Measurements from ENCODE around the gene WBP1L.

WBP1L gene

DNA sequence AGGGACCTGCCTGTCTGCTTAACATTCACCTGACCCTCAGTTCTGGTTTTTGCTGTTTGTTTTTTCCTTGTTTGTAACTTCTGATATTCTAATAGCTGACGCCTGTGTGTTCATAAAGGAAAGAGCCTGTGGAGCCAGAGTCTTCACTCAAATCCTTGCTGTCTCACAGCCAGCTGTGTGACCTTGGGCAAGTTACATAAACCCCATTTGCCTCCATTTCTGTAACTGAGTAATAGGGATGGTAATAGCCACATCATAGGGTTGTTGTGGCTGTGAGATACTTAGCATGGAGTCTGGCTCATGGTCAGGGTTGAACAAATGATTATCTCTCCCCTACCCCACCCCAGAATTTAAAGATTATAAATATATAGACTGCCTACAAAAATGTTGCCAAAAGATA is 27.0 kb downstream of the WBP1L start:
- Histone ChIP-seq H2BK15ac (ENCODE audit: low read length) (no peak overlapping the region), H4K91ac (ENCODE audit: low read depth, low read length, poor library complexity) (no peak overlapping the region), H3K18ac (ENCODE audit: low read length) (no peak overlapping the region), H2BK5ac (ENCODE audit: low read length) (no peak overlapping the region), H3K9me3 (replicated peaks in 1 of 2; ENCODE audit: control insufficient read depth in 2 of 2, insufficient read depth in 1 of 2, low read depth in 1 of 2, low read length in 2 of 2) (no peaks in the 10 kb centered on the region), H3K79me1 (ENCODE audit: low read depth, low read length) (no peaks in the 10 kb centered on the region), H3K4me2 (ENCODE audit: insufficient read depth, low read length, poor library complexity, severe bottlenecking) (no peak overlapping the region), H3K27me3 (ENCODE audit: control insufficient read depth in 3 of 3, insufficient read depth in 3 of 3, low read depth in 1 of 3, low read length in 3 of 3) (no peaks in the 10 kb centered on the region), H2BK120ac (ENCODE audit: low read depth, low read length) (no peak overlapping the region), H2AFZ (ENCODE audit: low read length) (no peak overlapping the region), H3K4ac (ENCODE audit: low read length) (no peak overlapping the region), H3K4me1 (ENCODE audit: control insufficient read depth in 2 of 2, insufficient read depth in 1 of 2, low read depth in 1 of 2, low read length in 2 of 2) (peaks cover 7 to 14% of the 10 kb centered on the region in 2 donors), H3K14ac (ENCODE audit: low read length) (no peak overlapping the region), H3K4me3 (ENCODE audit: low read length in 2 of 2) (no peak overlapping the region), H3K27ac (replicated peaks; ENCODE audit: low read length) (no peak overlapping the region), H3K23ac (ENCODE audit: low read depth, low read length, poor library complexity) (no peak overlapping the region), H3K36me3 (replicated peaks in 1 of 2; ENCODE audit: control insufficient read depth in 2 of 2, insufficient read depth in 2 of 2, low read length in 2 of 2) (no peaks in the 10 kb centered on the region), H2AK5ac (ENCODE audit: low read depth, low read length) (no peak overlapping the region), H3K9ac (ENCODE audit: low read depth, low read length, poor library complexity) (no peak overlapping the region), H2BK12ac (ENCODE audit: low read length) (no peak overlapping the region), H4K8ac (ENCODE audit: low read depth, low read length) (no peak overlapping the region)
- no peak for DNase-seq (ENCODE audit: low spot score)
- WGBS, 2 donors (ENCODE audit: extremely low coverage in 2 of 2, insufficient read length in 2 of 2, insufficient replicate concordance in 1 of 2), result no CpG with 5 or more reads among the region's 1 CpG

DNA sequence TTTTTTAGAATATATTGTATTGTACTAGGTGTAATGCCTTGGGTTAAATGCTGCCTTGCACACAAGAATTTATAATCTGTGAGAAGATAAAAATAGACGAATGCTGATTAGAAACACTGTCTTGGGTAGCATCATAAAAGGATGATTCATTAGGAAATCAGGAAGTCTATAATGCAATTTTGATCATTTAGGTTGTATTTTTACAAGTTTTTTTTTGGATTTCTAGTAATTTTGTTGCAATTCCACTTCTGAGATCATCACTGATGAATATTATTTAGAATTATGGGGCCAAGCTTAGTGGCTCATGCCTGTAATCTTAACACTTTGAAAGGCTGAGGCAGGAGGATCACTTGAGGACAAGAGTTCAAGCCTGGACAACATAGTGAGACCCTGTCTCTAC is 29.6 kb downstream of the WBP1L start:
- Histone ChIP-seq H3K79me1 (ENCODE audit: low read depth, low read length) (no peaks in the 10 kb centered on the region), H3K9ac (ENCODE audit: low read depth, low read length, poor library complexity) (no peak overlapping the region), H2AFZ (ENCODE audit: low read length) (no peak overlapping the region), H3K14ac (ENCODE audit: low read length) (no peak overlapping the region), H4K91ac (ENCODE audit: low read depth, low read length, poor library complexity) (no peak overlapping the region), H3K27me3 (ENCODE audit: control insufficient read depth in 3 of 3, insufficient read depth in 3 of 3, low read depth in 1 of 3, low read length in 3 of 3) (no peaks in the 10 kb centered on the region), H2BK15ac (ENCODE audit: low read length) (no peak overlapping the region), H3K36me3 (replicated peaks in 1 of 2; ENCODE audit: control insufficient read depth in 2 of 2, insufficient read depth in 2 of 2, low read length in 2 of 2) (no peaks in the 10 kb centered on the region), H3K18ac (ENCODE audit: low read length) (no peak overlapping the region), H3K27ac (replicated peaks; ENCODE audit: low read length) (no peak overlapping the region), H3K9me3 (replicated peaks in 1 of 2; ENCODE audit: control insufficient read depth in 2 of 2, insufficient read depth in 1 of 2, low read depth in 1 of 2, low read length in 2 of 2) (no peaks in the 10 kb centered on the region), H3K4me1 (ENCODE audit: control insufficient read depth in 2 of 2, insufficient read depth in 1 of 2, low read depth in 1 of 2, low read length in 2 of 2) (peaks cover 22 to 27% of the 10 kb centered on the region in 2 donors), H2BK120ac (ENCODE audit: low read depth, low read length) (no peak overlapping the region), H2BK12ac (ENCODE audit: low read length) (no peak overlapping the region), H2BK5ac (ENCODE audit: low read length) (no peak overlapping the region), H4K8ac (ENCODE audit: low read depth, low read length) (no peak overlapping the region), H3K4me2 (ENCODE audit: insufficient read depth, low read length, poor library complexity, severe bottlenecking) (no peak overlapping the region), H3K4ac (ENCODE audit: low read length) (no peak overlapping the region), H2AK5ac (ENCODE audit: low read depth, low read length) (no peak overlapping the region), H3K23ac (ENCODE audit: low read depth, low read length, poor library complexity) (no peak overlapping the region), H3K4me3 (ENCODE audit: low read length in 2 of 2) (no peak overlapping the region)
- WGBS, 2 donors (ENCODE audit: extremely low coverage in 2 of 2, insufficient read length in 2 of 2, insufficient replicate concordance in 1 of 2), result no CpG with 5 or more reads among the region's 1 CpG
- no peak for DNase-seq (ENCODE audit: low spot score)

DNA sequence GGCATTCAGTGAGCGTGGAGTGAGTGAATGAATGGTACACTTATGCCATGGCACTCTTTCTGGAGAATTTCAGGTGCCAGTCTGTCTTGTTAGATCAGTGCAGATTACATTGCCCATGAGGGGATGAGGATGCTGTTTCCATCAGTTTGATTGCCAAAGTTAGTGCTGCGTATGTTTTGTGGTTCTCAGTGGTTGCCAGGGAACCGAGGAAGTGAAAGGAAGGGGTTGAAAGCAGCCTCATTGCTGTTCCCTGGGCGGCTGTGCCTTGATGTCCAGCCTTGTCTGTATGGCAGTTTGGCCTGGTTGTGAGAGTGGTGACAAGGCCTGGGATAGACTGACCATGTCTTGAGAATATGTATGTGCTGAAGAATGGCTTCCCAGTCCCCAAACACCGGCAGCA is 30.2 kb downstream of the WBP1L start:
- H3K4me1 ChIP-seq (ENCODE audit: control insufficient read depth in 2 of 2, insufficient read depth in 1 of 2, low read depth in 1 of 2, low read length in 2 of 2), result peaks cover 22 to 28% of the 10 kb centered on the region in 2 donors

DNA sequence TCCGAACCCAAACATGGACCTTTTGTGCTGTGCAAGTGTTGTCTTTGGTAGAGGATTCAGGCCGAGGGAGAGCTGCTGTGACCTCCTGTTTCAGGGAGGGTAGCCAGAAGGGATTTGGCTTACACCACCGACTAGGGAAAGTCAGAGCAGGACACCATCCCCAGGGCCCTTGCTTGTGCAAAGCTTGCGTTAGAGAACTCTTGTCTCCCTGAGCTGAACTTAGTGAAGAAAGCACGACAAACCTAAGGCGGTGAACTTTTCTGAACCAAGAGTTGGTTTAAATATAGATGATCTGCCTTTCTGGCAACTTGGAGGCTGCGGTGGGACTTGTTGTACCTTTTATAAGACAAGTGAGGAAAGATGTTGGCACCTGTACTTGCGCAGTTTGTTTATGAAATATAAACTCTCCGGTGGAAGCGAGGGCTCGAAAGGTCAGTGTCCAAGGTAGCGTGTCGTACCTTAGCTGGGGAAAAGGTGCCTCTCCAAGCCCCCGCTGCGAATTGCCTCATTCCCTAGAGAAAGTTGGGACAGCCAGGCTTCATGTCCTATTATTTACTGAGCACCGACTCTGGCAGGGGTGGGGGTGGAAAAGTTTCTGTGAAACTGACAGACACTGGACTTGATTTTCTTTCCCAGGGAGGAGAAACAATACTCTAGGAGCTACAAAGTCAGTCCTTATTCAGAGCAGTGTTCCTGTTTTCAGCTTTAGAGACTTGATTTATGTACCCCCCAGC is 31.6 kb downstream of the WBP1L start:
- no peak overlapping the region for H2BK15ac ChIP-seq (ENCODE audit: low read length)
- no CpG with 5 or more reads among the region's 16 CpGs for WGBS, 2 donors (ENCODE audit: extremely low coverage in 2 of 2, insufficient read length in 2 of 2, insufficient replicate concordance in 1 of 2)

More for the DNA sequence above, 30.2 kb downstream of the WBP1L start:
- Histone ChIP-seq H4K8ac (ENCODE audit: low read depth, low read length) (no peak overlapping the region), H3K18ac (ENCODE audit: low read length) (no peak overlapping the region), H2AFZ (ENCODE audit: low read length) (no peak overlapping the region), H3K9ac (ENCODE audit: low read depth, low read length, poor library complexity) (peak overlapping the region; percentile 17), H3K36me3 (replicated peaks in 1 of 2; ENCODE audit: control insufficient read depth in 2 of 2, insufficient read depth in 2 of 2, low read length in 2 of 2) (no peaks in the 10 kb centered on the region), H2BK5ac (ENCODE audit: low read length) (no peak overlapping the region), H3K4me3 (ENCODE audit: low read length in 2 of 2) (no peak overlapping the region), H3K9me3 (replicated peaks in 1 of 2; ENCODE audit: control insufficient read depth in 2 of 2, insufficient read depth in 1 of 2, low read depth in 1 of 2, low read length in 2 of 2) (no peaks in the 10 kb centered on the region), H4K91ac (ENCODE audit: low read depth, low read length, poor library complexity) (no peak overlapping the region), H3K4me2 (ENCODE audit: insufficient read depth, low read length, poor library complexity, severe bottlenecking) (no peak overlapping the region), H2BK120ac (ENCODE audit: low read depth, low read length) (no peak overlapping the region), H3K4ac (ENCODE audit: low read length) (no peak overlapping the region), H2BK15ac (ENCODE audit: low read length) (no peak overlapping the region), H2AK5ac (ENCODE audit: low read depth, low read length) (no peak overlapping the region), H3K27me3 (ENCODE audit: control insufficient read depth in 3 of 3, insufficient read depth in 3 of 3, low read depth in 1 of 3, low read length in 3 of 3) (no peaks in the 10 kb centered on the region), H2BK12ac (ENCODE audit: low read length) (no peak overlapping the region), H3K14ac (ENCODE audit: low read length) (no peak overlapping the region), H3K23ac (ENCODE audit: low read depth, low read length, poor library complexity) (no peak overlapping the region), H3K79me1 (ENCODE audit: low read depth, low read length) (no peaks in the 10 kb centered on the region), H3K27ac (replicated peaks; ENCODE audit: low read length) (no peak overlapping the region)
- no CpG with 5 or more reads among the region's 5 CpGs for WGBS, 2 donors (ENCODE audit: extremely low coverage in 2 of 2, insufficient read length in 2 of 2, insufficient replicate concordance in 1 of 2)
- DNase-seq (ENCODE audit: low spot score), result no peak

More for the DNA sequence above, 31.6 kb downstream of the WBP1L start:
- Histone ChIP-seq H3K27ac (replicated peaks; ENCODE audit: low read length) (no peak overlapping the region), H3K4me3 (ENCODE audit: low read length in 2 of 2) (peak overlapping the region in 1 of 2 donors; percentile 50), H3K4me2 (ENCODE audit: insufficient read depth, low read length, poor library complexity, severe bottlenecking) (peak overlapping the region; percentile 27), H2BK120ac (ENCODE audit: low read depth, low read length) (no peak overlapping the region), H3K14ac (ENCODE audit: low read length) (no peak overlapping the region), H3K4me1 (ENCODE audit: control insufficient read depth in 2 of 2, insufficient read depth in 1 of 2, low read depth in 1 of 2, low read length in 2 of 2) (peaks cover 22 to 25% of the 10 kb centered on the region in 2 donors), H3K9ac (ENCODE audit: low read depth, low read length, poor library complexity) (peak overlapping the region; percentile 50), H3K18ac (ENCODE audit: low read length) (peak overlapping the region; percentile 67), H3K9me3 (replicated peaks in 1 of 2; ENCODE audit: control insufficient read depth in 2 of 2, insufficient read depth in 1 of 2, low read depth in 1 of 2, low read length in 2 of 2) (no peaks in the 10 kb centered on the region), H3K23ac (ENCODE audit: low read depth, low read length, poor library complexity) (no peak overlapping the region), H2AFZ (ENCODE audit: low read length) (peak overlapping the region; percentile 69), H4K8ac (ENCODE audit: low read depth, low read length) (no peak overlapping the region), H2BK12ac (ENCODE audit: low read length) (no peak overlapping the region), H3K79me1 (ENCODE audit: low read depth, low read length) (no peaks in the 10 kb centered on the region), H2BK5ac (ENCODE audit: low read length) (no peak overlapping the region), H4K91ac (ENCODE audit: low read depth, low read length, poor library complexity) (no peak overlapping the region), H3K4ac (ENCODE audit: low read length) (no peak overlapping the region), H2AK5ac (ENCODE audit: low read depth, low read length) (no peak overlapping the region), H3K27me3 (ENCODE audit: control insufficient read depth in 3 of 3, insufficient read depth in 3 of 3, low read depth in 1 of 3, low read length in 3 of 3) (no peaks in the 10 kb centered on the region), H3K36me3 (replicated peaks in 1 of 2; ENCODE audit: control insufficient read depth in 2 of 2, insufficient read depth in 2 of 2, low read length in 2 of 2) (no peaks in the 10 kb centered on the region)
- DNase-seq (ENCODE audit: low spot score), result no peak

Data from neuronal stem cell (in vitro differentiated cells).